HG03025 (cell line): Measurements from ENCODE around the gene ENTPD6.

Experiments
- ATAC-seq: cut with Tn5 transposase; IDR thresholded peaks from one replicate; pipeline ENCODE4 v1.9.1; 2021; ENCODE audit warnings: mild to moderate bottlenecking, moderate library complexity; ENCODE audit not compliant: unreplicated experiment, low FRiP score

Gene ENTPD6

GRCh38 chr20:25273541-25274358, 78.2 kb downstream of the ENTPD6 start:
- no peak for ATAC-seq

DNA sequence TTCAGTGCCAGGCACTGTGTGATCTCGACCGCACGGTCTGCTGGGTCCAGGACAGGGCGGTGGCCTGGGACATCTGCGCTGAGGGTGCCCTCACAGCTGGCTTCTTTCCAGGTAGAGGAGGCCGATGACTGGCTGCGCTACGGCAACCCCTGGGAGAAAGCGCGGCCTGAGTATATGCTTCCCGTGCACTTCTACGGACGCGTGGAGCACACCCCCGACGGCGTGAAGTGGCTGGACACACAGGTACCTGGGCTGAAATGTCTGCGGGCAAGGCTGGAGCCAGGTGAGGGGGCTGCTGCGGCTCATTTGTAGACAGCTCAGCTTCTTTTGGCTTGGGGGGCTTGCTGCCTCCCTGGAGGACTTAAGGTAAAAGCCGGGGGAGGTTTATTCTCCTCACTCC, 79.0 kb downstream of the ENTPD6 start:
- no peak for ATAC-seq

DNA sequence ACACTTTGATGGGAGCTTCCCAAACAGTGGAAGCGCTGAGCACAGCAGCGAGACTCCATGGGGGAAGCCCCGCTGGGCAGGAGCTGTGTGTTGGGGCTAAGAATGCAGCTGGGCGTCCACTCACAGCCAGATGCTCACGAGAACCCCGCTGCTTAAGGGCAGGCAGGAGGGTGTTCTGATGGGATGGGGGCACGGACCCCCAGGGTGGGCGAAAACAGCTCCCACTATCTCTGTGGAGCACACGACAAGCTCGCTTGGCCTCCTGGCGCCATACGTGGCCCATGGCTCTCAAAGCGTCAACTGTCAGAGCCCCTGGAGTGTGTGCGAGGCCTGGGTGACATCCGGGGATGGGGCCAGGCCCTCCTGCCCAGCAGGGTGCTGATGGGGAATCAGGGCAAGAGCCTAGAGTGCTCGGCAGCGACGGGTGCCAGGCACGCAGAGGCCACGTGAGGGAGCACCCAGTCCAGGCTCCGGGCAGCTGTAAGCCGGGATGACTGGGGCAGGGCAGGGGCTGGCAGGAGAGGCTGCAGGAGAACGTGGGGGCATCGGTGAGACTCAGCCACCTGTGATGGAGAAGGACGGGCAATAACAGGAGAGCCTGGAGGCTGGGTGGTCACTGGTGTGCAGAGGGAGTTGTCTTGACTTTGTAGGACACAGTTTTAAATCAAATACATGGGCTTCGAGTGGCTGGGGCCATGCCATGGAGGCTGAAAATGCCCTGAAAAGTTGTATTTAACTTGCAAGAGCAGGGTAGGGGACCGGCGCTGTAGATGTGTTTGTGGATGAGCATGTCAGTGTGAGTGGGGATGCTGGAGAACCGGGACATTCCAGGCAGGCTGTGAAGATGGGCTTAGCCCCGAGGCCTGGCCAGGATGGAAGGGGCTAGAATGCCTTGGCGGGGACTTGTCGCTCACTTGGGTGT, 79.6 kb downstream of the ENTPD6 start:
- ATAC-seq, result no peak

- ATAC-seq, result no peak
Measured at GRCh38 chr20:25275813-25276532, 80.5 kb downstream of the ENTPD6 start.
